IMR-90 (cell line): ENCODE results near the gene MON2. TPM values are rescaled to one million over a fixed set of nuclear protein-coding genes. Genes with fewer than 3 reads are reported as not detected.

Experiments
- ATAC-seq: fragments of 200-7000 bp; cut with Tn5 transposase; 2 replicates; pipeline ENCODE4 v1.9.1; 2020; ENCODE audit warnings: low read depth, mild to moderate bottlenecking, moderate library complexity
- BruUV-seq: library from RNA; stranded (reverse); fragments of 400-500 nt; replicated peaks from 2 replicates; lab custom pipeline; 2021; lab: Mats Ljungman, UMichigan
- CTCF ChIA-PET: fragments of 300-600 bp; formaldehyde crosslinking; extraction: SDS; loops from one replicate; lab custom pipeline; 2021; ENCODE audit warnings: antibody characterized with exemption; lab: Yijun Ruan, JAX
- POLR2A ChIA-PET: fragments of 300-600 bp; sonication (Branson Sonifier 250); formaldehyde crosslinking; loops from one replicate; lab custom pipeline; 2022; ENCODE audit warnings: antibody characterized with exemption; ENCODE audit not compliant: unreplicated experiment; lab: Charles Lee
- DNase-seq: peaks from one replicate; pipeline ENCODE4 v3.0.0; 2013
- H2AFZ ChIP-seq: replicated peaks from 2 replicates; pipeline ENCODE3; 2013; ENCODE audit warnings: low read length, mild to moderate bottlenecking; ENCODE audit not compliant: poor library complexity
- H2AK5ac ChIP-seq: 2 replicates; pipeline ENCODE4 v1.6.1; 2013; ENCODE audit warnings: low read depth, low read length, inconsistent platforms
- H2AK9ac ChIP-seq: replicated peaks from 2 replicates; pipeline ENCODE3; 2013; ENCODE audit warnings: mild to moderate bottlenecking, low read depth, low read length, moderate library complexity; ENCODE audit not compliant: poor library complexity
- H2BK120ac ChIP-seq: 2 replicates; pipeline ENCODE4 v1.6.1; 2013; ENCODE audit warnings: low read depth, low read length, inconsistent platforms
- H2BK15ac ChIP-seq: 3 replicates; pipeline ENCODE4 v1.6.1; 2013; ENCODE audit warnings: low read depth, low read length, inconsistent platforms
- H2BK20ac ChIP-seq: 2 replicates; pipeline ENCODE4 v1.6.1; 2013; ENCODE audit warnings: low read depth, mild to moderate bottlenecking, inconsistent platforms, low read length, moderate library complexity
- H2BK5ac ChIP-seq: 2 replicates; pipeline ENCODE4 v1.6.1; 2013; ENCODE audit warnings: mild to moderate bottlenecking, low read depth, low read length, inconsistent platforms; ENCODE audit not compliant: poor library complexity, severe bottlenecking
- H3K14ac ChIP-seq: replicated peaks from 2 replicates; pipeline ENCODE4 v1.6.1; 2013; ENCODE audit warnings: low read depth, low read length, inconsistent platforms
- H3K18ac ChIP-seq: 2 replicates; pipeline ENCODE4 v1.6.1; 2013; ENCODE audit warnings: low read depth, low read length, control low read depth
- H3K23ac ChIP-seq: 2 replicates; pipeline ENCODE4 v1.6.1; 2013; ENCODE audit warnings: low read depth, low read length, inconsistent platforms
- H3K27ac ChIP-seq: 2 replicates; pipeline ENCODE4 v1.5.1; 2013; ENCODE audit warnings: mild to moderate bottlenecking, control low read depth, low read length; ENCODE audit not compliant: insufficient read depth
- H3K27me3 ChIP-seq: 2 replicates; pipeline ENCODE4 v1.6.1; 2013; ENCODE audit warnings: low read length; ENCODE audit not compliant: control insufficient read depth, insufficient read depth
- H3K36me3 ChIP-seq: 2 replicates; pipeline ENCODE4 v1.6.1; 2013; ENCODE audit warnings: low read length, mixed read lengths; ENCODE audit not compliant: control insufficient read depth, insufficient read depth
- H3K4ac ChIP-seq: 2 replicates; pipeline ENCODE4 v1.6.1; 2013; ENCODE audit warnings: low read depth, low read length, inconsistent platforms
- H3K4me1 ChIP-seq: 2 replicates; pipeline ENCODE4 v1.6.1; 2013; ENCODE audit warnings: low read length, mixed read lengths; ENCODE audit not compliant: control insufficient read depth, insufficient read depth
- H3K4me2 ChIP-seq: 2 replicates; pipeline ENCODE4 v1.6.1; 2013; ENCODE audit warnings: low read depth, mild to moderate bottlenecking, control low read depth, low read length, moderate library complexity
- H3K4me3 ChIP-seq: 2 replicates; pipeline ENCODE4 v1.5.1; 2013; ENCODE audit warnings: low read depth, mild to moderate bottlenecking, control low read depth, low read length, moderate library complexity; ENCODE audit not compliant: insufficient read depth
- H3K56ac ChIP-seq: 2 replicates; pipeline ENCODE4 v1.6.1; 2013; ENCODE audit warnings: low read length, inconsistent platforms; ENCODE audit not compliant: insufficient read depth; ENCODE audit errors: extremely low read depth
- H3K79me1 ChIP-seq, 2 experiments: 2 replicates each; pipeline ENCODE4 v1.6.1; 2013; ENCODE audit warnings: low read length in 2 of 2, inconsistent platforms in 1 of 2, low read depth in 1 of 2
- H3K9ac ChIP-seq: 2 replicates; pipeline ENCODE4 v1.6.1; 2013; ENCODE audit warnings: low read depth, low read length, control low read depth
- H3K9me1 ChIP-seq: 2 replicates; pipeline ENCODE4 v1.6.1; 2013; ENCODE audit warnings: low read length, inconsistent platforms; ENCODE audit not compliant: insufficient read depth
- H3K9me3 ChIP-seq: 2 replicates; pipeline ENCODE4 v1.6.1; 2013; ENCODE audit warnings: low read length; ENCODE audit not compliant: control insufficient read depth, insufficient read depth
- H4K20me1 ChIP-seq: 2 replicates; pipeline ENCODE4 v1.6.1; 2013; ENCODE audit warnings: low read length, inconsistent platforms; ENCODE audit not compliant: insufficient read depth
- H4K5ac ChIP-seq: 2 replicates; pipeline ENCODE4 v1.6.1; 2013; ENCODE audit warnings: mild to moderate bottlenecking, low read depth, low read length, control low read depth
- H4K8ac ChIP-seq, 2 experiments: 2 replicates each; pipeline ENCODE4 v1.6.1; 2013; ENCODE audit warnings: low read depth in 2 of 2, low read length in 2 of 2, control low read depth in 1 of 2, inconsistent platforms in 1 of 2
- H4K91ac ChIP-seq: 2 replicates; pipeline ENCODE4 v1.6.1; 2013; ENCODE audit warnings: low read depth, low read length, inconsistent platforms; ENCODE audit not compliant: insufficient read depth
- BHLHE40 ChIP-seq: fragments of 150-350 bp; IDR thresholded peaks from 2 replicates; pipeline ENCODE4 v1.6.1; 2016; ENCODE audit warnings: mild to moderate bottlenecking, low read depth, low read length
- CEBPB ChIP-seq: IDR thresholded peaks from 2 replicates; pipeline ENCODE4 v1.6.1; 2012; ENCODE audit warnings: low read depth, low read length, improper control_type of control experiment
- CHD1 ChIP-seq: IDR thresholded peaks from 2 replicates; pipeline ENCODE4 v1.6.1; 2012; ENCODE audit warnings: low read depth, low read length, improper control_type of control experiment
- CTCF ChIP-seq: conservative IDR thresholded peaks from 2 replicates; pipeline ENCODE4 v1.5.1; 2012; ENCODE audit warnings: mild to moderate bottlenecking, low read depth, low read length, improper control_type of control experiment
- ELK1 ChIP-seq: fragments of 150-350 bp; IDR thresholded peaks from 2 replicates; pipeline ENCODE4 v1.6.1; 2016; ENCODE audit warnings: low read depth, mild to moderate bottlenecking, low read length, moderate library complexity, borderline replicate concordance
- FOS ChIP-seq: fragments of 150-350 bp; IDR thresholded peaks from 2 replicates; pipeline ENCODE4 v1.6.1; 2016; ENCODE audit warnings: low read depth, low read length
- MAFK ChIP-seq: IDR thresholded peaks from 2 replicates; pipeline ENCODE4 v1.6.1; 2012; ENCODE audit warnings: low read depth, low read length, improper control_type of control experiment
- MAZ ChIP-seq: IDR thresholded peaks from 2 replicates; pipeline ENCODE4 v1.6.1; 2012; ENCODE audit warnings: low read depth, mild to moderate bottlenecking, low read length, improper control_type of control experiment, moderate library complexity, borderline replicate concordance
- MXI1 ChIP-seq: IDR thresholded peaks from 2 replicates; pipeline ENCODE4 v1.6.1; 2012; ENCODE audit warnings: low read depth, mild to moderate bottlenecking, low read length, moderate library complexity, borderline replicate concordance
- NFE2L2 ChIP-seq: fragments of 150-350 bp; IDR thresholded peaks from 2 replicates; pipeline ENCODE4 v1.6.1; 2016; ENCODE audit warnings: low read depth, mild to moderate bottlenecking, low read length
- POLR2A ChIP-seq: IDR thresholded peaks from 2 replicates; pipeline ENCODE4 v1.6.1; 2012; ENCODE audit warnings: mild to moderate bottlenecking, low read depth, low read length
- RAD21 ChIP-seq: IDR thresholded peaks from 2 replicates; pipeline ENCODE4 v1.6.1; 2012; ENCODE audit warnings: low read length, improper control_type of control experiment
- RCOR1 ChIP-seq: IDR thresholded peaks from 2 replicates; pipeline ENCODE4 v1.6.1; 2012; ENCODE audit warnings: mild to moderate bottlenecking, low read length, improper control_type of control experiment; ENCODE audit not compliant: insufficient replicate concordance
- RFX5 ChIP-seq: IDR thresholded peaks from 2 replicates; pipeline ENCODE4 v1.8.0; 2012; ENCODE audit warnings: low read depth, mild to moderate bottlenecking, low read length, moderate library complexity
- SMC3 ChIP-seq: fragments of 150-350 bp; IDR thresholded peaks from 2 replicates; pipeline ENCODE4 v1.6.1; 2016; ENCODE audit warnings: low read depth, mild to moderate bottlenecking, antibody characterized with exemption, low read length, moderate library complexity
- USF2 ChIP-seq: fragments of 150-350 bp; IDR thresholded peaks from 2 replicates; pipeline ENCODE4 v1.6.1; 2017; ENCODE audit warnings: mild to moderate bottlenecking, antibody characterized with exemption, low read length, low read depth
- WGBS, 2 experiments: methylation state at CpG; one replicate each; pipeline versions ENCODE4 v1.1.5 to v1.1.7; 2013; ENCODE audit warnings: missing lambda C conversion rate in 2 of 2; ENCODE audit not compliant: insufficient read length in 1 of 2; ENCODE audit errors: extremely low coverage in 2 of 2; 5-methylcytosine and 5-hydroxymethylcytosine counted together
- dilution Hi-C: fragments of 300-500 bp; cut with HindIII; formaldehyde crosslinking; loops from one replicate; pipeline ENCODE4 v1.14.3; 2018; ENCODE audit warnings: low sequenced_read_pairs; ENCODE audit not compliant: unreplicated experiment
- in situ Hi-C: fragments of 300-500 bp; cut with MboI; formaldehyde crosslinking; loops from 3 replicates; pipeline ENCODE4 v1.14.3; 2019; ENCODE audit warnings: low sequenced_read_pairs, inconsistent platforms, mixed read lengths
- intact Hi-C: fragments of 100-400 bp; cut with micrococcal nuclease; formaldehyde crosslinking; loops from 2 replicates; pipeline ENCODE4 v1.10.0; 2022
- polyA plus RNA-seq, 3 experiments: library from polyadenylated mRNA; depleted of rRNA; stranded (reverse); fragments of >200 nt; gene quantifications; 2 replicates each; pipeline ENCODE4 v1.2.3, GENCODE V29; 2012; ENCODE audit warnings: low replicate concordance in 1 of 3
- total RNA-seq: library from RNA; depleted of rRNA; stranded (reverse); fragments of >200 nt; gene quantifications from 2 replicates; pipeline ENCODE4 v1.2.3, GENCODE V29; 2012

MON2 gene
- total and polyA plus RNA-seq, 2 of the 4 experiments (the other 2 are of a cell fraction) = 13.2 to 39.3 TPM

- no peak overlapping the region for H2AK5ac ChIP-seq
- H3K27ac ChIP-seq = no peak overlapping the region
- H3K9me1 ChIP-seq = no peaks in the 10 kb centered on the region
- H4K91ac ChIP-seq = no peak overlapping the region
- H3K4ac ChIP-seq = no peak overlapping the region
- H3K9ac ChIP-seq = no peak overlapping the region
- H2AK9ac ChIP-seq = no peak overlapping the region
- no peaks in the 10 kb centered on the region for H3K36me3 ChIP-seq
- no peak overlapping the region for H2BK20ac ChIP-seq
- no peak for ATAC-seq
- CTCF ChIA-PET = interaction anchor here (0.6 kb wide), 1 partner anchor 364 kb away, joined by 4 read pairs; no protein-coding TSS in a partner anchor
- no peak overlapping the region for H3K4me3 ChIP-seq
- no peak overlapping the region for H2BK120ac ChIP-seq
- no peaks in the 10 kb centered on the region; the same call in 1 of the 2 replicates for H3K9me3 ChIP-seq
- POLR2A ChIA-PET = no interaction called here
- BruUV-seq = no TSS peak
- H3K4me1 ChIP-seq = no peaks in the 10 kb centered on the region
- H3K18ac ChIP-seq = no peak overlapping the region
- H3K4me2 ChIP-seq = no peak overlapping the region
- H2AFZ ChIP-seq = no peak overlapping the region
- no peak overlapping the region for H4K8ac ChIP-seq
- in situ Hi-C loops (no loop called here), intact Hi-C loops (no loop called here), dilution Hi-C loops (no loop called here)
- H4K20me1 ChIP-seq = no peaks in the 10 kb centered on the region
- no peak for TF ChIP-seq POLR2A
- no peak for TF ChIP-seq RAD21
- TF ChIP-seq SMC3 = no peak
- no peak for TF ChIP-seq ELK1
- TF ChIP-seq MAZ = no peak
- TF ChIP-seq FOS = no peak
- TF ChIP-seq MXI1 = no peak
- no peak for TF ChIP-seq MAFK
- TF ChIP-seq BHLHE40 = no peak
- no peak for TF ChIP-seq RCOR1
- TF ChIP-seq NFE2L2 = no peak
- TF ChIP-seq CTCF = no peak
- TF ChIP-seq CHD1 = no peak
- TF ChIP-seq USF2 = no peak
- no peak for TF ChIP-seq RFX5
- TF ChIP-seq CEBPB = no peak
- H3K56ac ChIP-seq = no peak overlapping the region
- H3K23ac ChIP-seq = no peak overlapping the region
- no peaks in the 10 kb centered on the region for H3K79me1 ChIP-seq
- WGBS, 2 experiments = no CpG with 5 or more reads among the region's 3 CpGs
- no peak overlapping the region for H2BK5ac ChIP-seq
- H3K14ac ChIP-seq = no peak overlapping the region
- no peak overlapping the region for H4K5ac ChIP-seq
- peaks cover 9% of the 10 kb centered on the region for H3K27me3 ChIP-seq
- no peak overlapping the region for H2BK15ac ChIP-seq
- DNase-seq = no peak
Measured at GRCh38 chr12:62448436-62448835, 18.2 kb upstream of the MON2 start.
